Nephron progenitor cell (in vitro differentiated cells): Measurements from ENCODE around the gene UCN2.
A peak's percentile ranks its signal among the peaks of the same experiment; 100 is the strongest.

Source experiments
- DNase-seq: peaks from one replicate; pipeline ENCODE4 v3.0.0; 2021
- H3K27ac Mint-ChIP-seq: 2 replicates; pipeline ENCODE4 v1.8.0; 2021; ENCODE audit warnings: mild to moderate bottlenecking, moderate library complexity, mixed read lengths
- H3K27me3 Mint-ChIP-seq: 2 replicates; pipeline ENCODE4 v1.8.0; 2021; ENCODE audit warnings: mild to moderate bottlenecking, low read depth, mixed read lengths; ENCODE audit not compliant: poor library complexity
- H3K36me3 Mint-ChIP-seq: 2 replicates; pipeline ENCODE4 v1.8.0; 2021; ENCODE audit warnings: low read depth, mixed read lengths
- H3K4me1 Mint-ChIP-seq: 2 replicates; pipeline ENCODE4 v1.8.0; 2021; ENCODE audit warnings: mixed read lengths
- H3K4me3 Mint-ChIP-seq: 2 replicates; pipeline ENCODE4 v1.8.0; 2021; ENCODE audit warnings: mild to moderate bottlenecking, moderate library complexity, mixed read lengths
- H3K9me3 Mint-ChIP-seq: 2 replicates; pipeline ENCODE4 v1.8.0; 2021; ENCODE audit warnings: mild to moderate bottlenecking, moderate library complexity, mixed read lengths
- CTCF ChIP-seq: fragments of 200-600 bp; sonication (generic); IDR thresholded peaks from 2 replicates; pipeline ENCODE4 v1.5.0; 2021; ENCODE audit warnings: antibody characterized with exemption

UCN2 gene

GRCh38 chr3:48585411-48585810, 21.8 kb upstream of the UCN2 start:
- no peaks in the 10 kb centered on the region for H3K27me3 Mint-ChIP-seq
- H3K9me3 Mint-ChIP-seq = no peaks in the 10 kb centered on the region
- no peak for TF ChIP-seq CTCF
- DNase-seq = no peak
- H3K4me1 Mint-ChIP-seq = peaks cover 15% of the 10 kb centered on the region
- no peak overlapping the region for H3K4me3 Mint-ChIP-seq
- H3K27ac Mint-ChIP-seq = peak overlapping the region; percentile 63
- no peaks in the 10 kb centered on the region for H3K36me3 Mint-ChIP-seq

- no peak for TF ChIP-seq CTCF
- Mint-ChIP-seq H3K36me3 (no peaks in the 10 kb centered on the region), H3K4me3 (no peak overlapping the region), H3K27ac (peak overlapping the region; percentile 91), H3K9me3 (no peaks in the 10 kb centered on the region), H3K27me3 (no peaks in the 10 kb centered on the region), H3K4me1 (peaks cover 13% of the 10 kb centered on the region)
- DNase-seq = no peak
These were observed 21.3 kb upstream of the UCN2 start for GRCh38 chr3:48584836-48585235.

DNA sequence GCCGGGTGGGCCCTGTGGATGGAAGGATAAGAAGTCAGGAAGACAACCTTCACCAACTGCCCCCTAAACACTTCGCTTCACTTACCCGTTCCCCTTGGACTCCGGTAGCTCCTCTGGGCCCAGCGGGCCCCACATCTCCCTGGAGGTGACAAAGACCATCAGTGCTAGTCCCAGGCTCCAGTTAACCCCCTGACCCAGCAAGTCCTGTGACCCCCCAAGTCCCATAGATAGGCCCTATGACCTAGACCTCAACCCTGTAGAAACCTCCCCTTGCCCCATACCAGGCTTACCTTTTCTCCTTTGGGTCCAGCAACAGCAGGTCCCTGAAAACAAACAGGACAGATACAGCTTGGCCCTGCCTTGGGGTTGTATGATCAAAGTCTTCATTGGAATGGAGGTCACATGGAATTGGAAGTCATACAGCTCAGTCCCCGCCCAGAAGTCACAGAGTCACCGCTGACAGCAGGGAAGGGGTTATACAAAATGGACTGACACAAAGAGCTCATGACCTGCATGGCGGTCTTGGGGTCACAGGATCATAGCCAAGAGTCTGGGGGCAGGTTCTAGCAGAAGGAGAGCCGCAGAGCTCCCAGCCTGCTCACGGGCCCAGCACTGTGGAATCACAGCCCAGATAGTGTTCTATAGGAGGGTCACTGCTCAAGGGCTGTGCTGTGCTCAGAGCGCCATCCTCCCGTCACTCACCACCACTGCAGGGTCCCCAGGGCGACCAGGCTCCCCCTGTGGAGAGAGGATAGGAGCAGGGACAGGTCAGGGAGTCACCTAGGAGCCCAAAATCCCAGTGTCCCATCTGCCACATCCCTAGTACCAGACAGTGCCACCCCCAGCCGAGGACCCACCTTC, 18.3 kb upstream of the UCN2 start:
- peak overlapping the region; percentile 39 for H3K27ac Mint-ChIP-seq
- H3K4me3 Mint-ChIP-seq = no peak overlapping the region
- no peak for DNase-seq
- H3K4me1 Mint-ChIP-seq = no peaks in the 10 kb centered on the region
- no peaks in the 10 kb centered on the region for H3K27me3 Mint-ChIP-seq
- TF ChIP-seq CTCF = no peak
- no peaks in the 10 kb centered on the region for H3K36me3 Mint-ChIP-seq
- no peaks in the 10 kb centered on the region for H3K9me3 Mint-ChIP-seq

GRCh38 chr3:48576647-48577046, 13.1 kb upstream of the UCN2 start:
- Mint-ChIP-seq H3K4me1 (peaks cover 9% of the 10 kb centered on the region), H3K27me3 (no peaks in the 10 kb centered on the region), H3K4me3 (no peak overlapping the region), H3K27ac (no peak overlapping the region), H3K9me3 (no peaks in the 10 kb centered on the region), H3K36me3 (no peaks in the 10 kb centered on the region)
- DNase-seq = no peak
- TF ChIP-seq CTCF = no peak

DNA sequence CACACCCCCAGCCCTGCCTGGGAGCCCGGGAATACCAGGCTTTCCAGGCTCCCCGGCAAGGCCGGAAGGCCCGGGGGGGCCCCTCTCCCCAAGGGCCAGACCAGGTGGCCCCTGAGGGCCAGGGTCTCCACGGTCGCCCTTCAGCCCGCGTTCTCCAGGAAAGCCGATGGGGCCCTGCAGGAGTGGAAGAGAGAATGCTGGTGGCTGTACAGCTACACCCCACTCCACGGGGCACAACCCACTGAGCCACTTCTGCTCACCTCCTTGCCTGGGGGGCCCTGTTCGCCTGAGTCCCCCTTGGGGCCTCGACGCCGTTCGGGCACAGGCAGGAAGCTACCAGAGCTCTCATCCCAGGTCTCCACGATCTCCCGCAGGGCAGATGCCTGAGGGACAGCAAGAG, 11.8 kb upstream of the UCN2 start:
- no peaks in the 10 kb centered on the region for H3K9me3 Mint-ChIP-seq
- no peaks in the 10 kb centered on the region for H3K36me3 Mint-ChIP-seq
- H3K4me3 Mint-ChIP-seq = no peak overlapping the region
- H3K27me3 Mint-ChIP-seq = peaks cover 4% of the 10 kb centered on the region
- H3K27ac Mint-ChIP-seq = no peak overlapping the region
- DNase-seq = no peak
- peaks cover 14% of the 10 kb centered on the region for H3K4me1 Mint-ChIP-seq
- no peak for TF ChIP-seq CTCF
